HEK293 (cell line): ENCODE measurements around the gene RFTN1.

Source experiments
- CTCF ChIP-seq: fragments of 450-650 bp; formaldehyde crosslinking; IDR thresholded peaks from 2 replicates; pipeline ENCODE4 v1.5.1; 2016; ENCODE audit warnings: missing biosample characterization, missing genetic modification characterization
- ELK4 ChIP-seq: IDR thresholded peaks from 2 replicates; pipeline ENCODE4 v1.6.1; 2011; ENCODE audit warnings: mild to moderate bottlenecking, low read depth, low read length, borderline replicate concordance
- PBX3 ChIP-seq: sonication (generic); formaldehyde crosslinking; IDR thresholded peaks from 2 replicates; pipeline ENCODE4 v1.8.1; 2022; ENCODE audit warnings: mild to moderate bottlenecking, moderate library complexity, missing genetic modification reagents
- REST ChIP-seq: fragments of 450-650 bp; formaldehyde crosslinking; IDR thresholded peaks from 2 replicates; pipeline ENCODE4 v1.5.1; 2016; ENCODE audit warnings: missing biosample characterization, missing genetic modification characterization
- ZNF10 ChIP-seq: fragments of 450-650 bp; formaldehyde crosslinking; IDR thresholded peaks from 2 replicates; pipeline ENCODE4 v1.5.1; 2017; ENCODE audit warnings: missing biosample characterization, missing genetic modification characterization
- ZNF157 ChIP-seq: fragments of 450-650 bp; formaldehyde crosslinking; IDR thresholded peaks from 2 replicates; pipeline ENCODE4 v1.5.1; 2016; ENCODE audit warnings: missing biosample characterization, missing genetic modification characterization
- ZNF341 ChIP-seq: fragments of 450-650 bp; formaldehyde crosslinking; IDR thresholded peaks from 2 replicates; pipeline ENCODE4; 2016; ENCODE audit warnings: low read depth, missing biosample characterization, missing genetic modification characterization
- ZNF354C ChIP-seq: fragments of 450-650 bp; formaldehyde crosslinking; IDR thresholded peaks from 2 replicates; pipeline ENCODE4 v1.5.1; 2016; ENCODE audit warnings: missing biosample characterization, missing genetic modification characterization, low read depth, borderline replicate concordance
- ZNF426 ChIP-seq: fragments of 450-650 bp; formaldehyde crosslinking; IDR thresholded peaks from 2 replicates; pipeline ENCODE4 v1.5.1; 2017; ENCODE audit warnings: missing biosample characterization, missing genetic modification characterization, mild to moderate bottlenecking, inconsistent platforms, moderate library complexity
- ZNF658 ChIP-seq: fragments of 450-650 bp; formaldehyde crosslinking; IDR thresholded peaks from 2 replicates; pipeline ENCODE4; 2016; ENCODE audit warnings: missing biosample characterization, missing genetic modification characterization
- ZNF768 ChIP-seq: fragments of 450-650 bp; formaldehyde crosslinking; IDR thresholded peaks from 2 replicates; pipeline ENCODE4 v1.5.1; 2018; ENCODE audit warnings: missing biosample characterization, mild to moderate bottlenecking, missing genetic modification characterization

- TF ChIP-seq ZNF768 (no peak), REST (tag by site-specific recombination) (no peak), CTCF (tag by site-specific recombination) (no peak), ZNF426 (tag by site-specific recombination) (no peak), PBX3 (no peak), ZNF10 (tag by site-specific recombination) (no peak), ZNF341 (tag by site-specific recombination) (no peak), ZNF354C (no peak), ELK4 (no peak), ZNF157 (tag by site-specific recombination) (no peak), ZNF658 (tag by site-specific recombination) (no peak)
Observed at GRCh38 chr3:16335333-16335732, 178.2 kb downstream of the RFTN1 start.
